ENCODE data around the gene PRRT1B. TPM values are rescaled to one million over a fixed set of nuclear protein-coding genes. Genes with fewer than 3 reads are reported as not detected.
"Not testable (repeated sequence)": the region's sequence is repeated elsewhere in the genome, so short reads cannot be mapped to it uniquely, and the experiment has no call there.

PRRT1B gene
- polyA plus RNA-seq, 5 donors, result 4.1 to 9.8 (median 8.2) TPM

DNA sequence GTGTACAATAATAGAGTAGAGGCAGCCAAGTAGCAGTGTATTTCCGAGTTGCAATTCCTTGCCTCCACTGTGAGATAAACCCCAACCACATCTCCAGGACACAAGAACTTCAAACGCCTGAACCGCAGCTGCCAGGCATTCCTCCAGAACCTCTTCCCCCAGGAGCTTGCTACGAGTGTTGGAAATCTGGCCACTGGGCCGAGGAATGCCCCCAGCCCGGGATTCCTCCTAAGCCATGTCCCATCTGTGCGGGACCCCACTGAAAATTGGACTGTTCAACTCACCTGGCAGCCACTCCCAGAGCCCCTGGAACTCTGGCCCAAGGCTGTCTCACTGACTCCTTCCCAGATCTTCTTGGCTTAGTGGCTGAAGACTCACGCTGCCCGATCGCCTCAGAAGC lies 3.9 kb downstream of the PRRT1B start:
- not testable (repeated sequence) for DNase-seq

DNA sequence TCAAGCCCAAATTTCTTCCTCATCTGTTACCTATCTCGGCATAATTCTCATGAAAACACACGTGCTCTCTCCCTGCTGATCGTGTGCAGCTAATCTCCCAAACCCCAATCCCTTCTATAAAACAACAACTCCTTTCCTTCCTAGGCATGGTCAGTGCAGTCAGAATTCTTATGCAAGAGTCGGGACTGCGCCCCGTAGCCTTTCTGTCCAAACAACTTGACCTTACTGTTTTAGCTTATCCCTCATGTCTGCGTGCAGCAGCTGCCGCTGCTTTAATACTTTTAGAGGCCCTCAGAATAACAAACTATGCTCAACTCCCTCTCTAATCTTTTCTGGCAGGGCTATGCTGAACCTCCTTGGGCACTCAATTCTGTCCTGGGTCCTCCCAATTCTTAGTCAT lies 5.1 kb downstream of the PRRT1B start:
- DNase-seq, result not testable (repeated sequence)

DNA sequence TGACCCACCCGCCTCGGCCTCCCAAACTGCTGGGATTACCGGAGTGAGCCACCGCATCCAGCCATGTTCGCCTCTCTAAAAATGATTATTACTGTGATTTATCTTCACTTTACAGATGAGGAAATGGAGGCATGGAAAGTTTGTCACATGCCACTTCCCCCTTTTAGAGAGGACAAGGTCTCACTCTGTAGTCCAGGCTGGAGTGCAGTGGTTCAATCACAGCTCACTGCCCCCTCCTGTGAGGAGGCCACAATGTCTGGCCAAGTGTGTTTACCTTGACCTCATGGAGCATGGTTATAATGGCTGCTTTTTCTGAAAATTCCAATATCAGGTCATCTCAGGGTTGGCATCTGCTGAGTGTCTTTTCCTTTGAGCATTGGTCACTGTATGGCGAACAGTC lies 6.7 kb downstream of the PRRT1B start:
- no peak for DNase-seq

DNA sequence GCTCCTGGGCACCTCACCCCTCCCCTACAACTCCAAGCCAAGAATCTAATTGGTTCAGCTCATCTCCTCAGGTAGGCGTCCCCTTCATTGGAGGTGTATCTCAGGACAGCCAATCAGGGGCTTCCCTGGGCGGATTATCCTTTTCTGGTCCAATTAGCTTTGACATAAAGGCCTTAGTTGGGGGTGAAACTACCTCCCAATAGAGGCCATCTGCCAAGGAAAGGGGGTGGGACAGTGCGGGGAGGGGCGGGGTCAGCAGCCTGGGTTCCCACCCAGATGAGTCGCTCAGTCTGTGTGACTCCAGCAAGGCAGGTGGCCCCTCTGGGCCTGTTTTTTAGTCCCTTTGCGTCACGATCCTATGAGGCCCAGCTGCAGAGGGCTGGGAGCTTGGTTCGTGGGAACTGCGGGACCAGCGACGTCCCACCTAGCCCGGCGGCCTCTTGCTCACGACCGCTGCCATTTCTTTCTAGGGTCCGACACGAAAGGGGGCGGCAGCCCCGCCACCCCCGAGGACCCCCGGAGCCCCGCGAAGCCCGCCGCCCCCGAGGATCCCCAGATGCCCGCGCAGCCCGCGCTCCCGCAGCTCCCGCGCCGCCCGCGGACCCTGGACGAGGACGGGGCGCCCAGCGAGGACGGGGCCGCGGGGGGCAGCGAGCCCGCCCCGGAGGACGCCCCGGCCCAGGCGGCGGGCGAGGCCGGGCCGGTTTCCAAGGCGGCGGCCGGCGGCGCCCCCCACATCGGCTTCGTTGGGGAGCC lies 8.9 kb downstream of the PRRT1B start:
- no peak for DNase-seq

DNA sequence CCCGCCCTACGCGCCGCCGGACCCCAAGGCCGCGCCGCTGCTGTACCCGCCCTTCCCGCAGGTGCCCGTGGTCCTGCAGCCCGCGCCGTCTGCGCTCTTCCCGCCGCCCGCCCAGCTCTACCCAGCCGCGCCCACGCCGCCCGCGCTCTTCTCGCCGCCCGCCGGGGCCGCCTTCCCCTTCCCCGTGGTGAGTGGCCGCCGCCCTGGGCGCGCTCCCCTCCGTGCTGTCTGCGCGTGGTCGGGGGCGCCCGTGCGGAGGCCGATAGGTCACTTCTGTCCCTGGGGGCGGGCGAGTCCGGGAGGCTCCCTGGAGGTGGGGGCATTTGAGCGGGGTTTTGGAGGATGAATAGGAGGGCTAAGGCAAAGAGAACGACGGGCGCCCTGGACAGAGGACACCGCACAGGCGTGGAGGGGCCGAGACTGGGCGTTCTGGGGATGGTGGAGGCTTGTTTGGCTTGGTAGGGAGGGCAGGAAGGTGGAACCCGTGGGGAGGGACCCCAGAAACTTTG lies 9.6 kb downstream of the PRRT1B start:
- no peak for DNase-seq

DNA sequence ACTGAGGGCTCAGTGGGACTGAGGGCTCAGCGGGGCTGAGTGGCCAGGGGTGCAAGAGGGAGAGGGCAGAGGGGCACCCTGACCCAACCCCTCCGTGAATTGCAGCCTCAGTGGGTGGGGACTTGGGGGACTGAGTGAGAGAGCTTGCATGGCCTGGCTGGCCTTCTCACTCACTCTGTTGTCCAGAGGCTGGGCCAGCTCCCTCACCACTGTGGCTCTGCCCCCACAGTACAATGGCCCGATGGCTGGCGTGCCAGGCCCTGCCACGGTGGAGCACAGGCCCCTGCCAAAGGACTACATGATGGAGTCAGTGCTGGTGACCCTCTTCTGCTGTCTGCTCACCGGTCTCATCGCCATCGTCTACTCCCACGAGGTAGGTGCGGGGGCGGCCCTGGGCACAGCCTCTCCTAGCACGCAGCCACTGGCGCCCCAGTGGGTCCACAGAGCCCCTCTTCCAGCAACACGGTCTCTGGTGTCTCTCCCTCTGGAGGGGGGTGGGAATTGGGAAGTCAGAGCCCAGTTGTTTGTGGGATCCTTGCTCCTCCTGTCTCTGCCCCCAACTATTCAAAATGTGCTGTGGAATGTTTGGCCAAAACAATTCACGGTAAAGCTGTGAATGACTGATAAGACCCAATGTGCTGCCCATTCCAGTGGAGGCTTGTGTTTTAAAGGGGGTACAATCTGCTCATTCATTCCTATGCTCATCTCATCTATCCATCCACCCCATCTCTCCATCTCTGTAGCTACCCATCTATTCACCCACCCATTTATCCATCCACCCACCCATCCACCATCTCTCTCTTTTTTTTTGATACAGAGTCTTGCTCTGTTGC lies 10.7 kb downstream of the PRRT1B start:
- no peak for DNase-seq

DNA sequence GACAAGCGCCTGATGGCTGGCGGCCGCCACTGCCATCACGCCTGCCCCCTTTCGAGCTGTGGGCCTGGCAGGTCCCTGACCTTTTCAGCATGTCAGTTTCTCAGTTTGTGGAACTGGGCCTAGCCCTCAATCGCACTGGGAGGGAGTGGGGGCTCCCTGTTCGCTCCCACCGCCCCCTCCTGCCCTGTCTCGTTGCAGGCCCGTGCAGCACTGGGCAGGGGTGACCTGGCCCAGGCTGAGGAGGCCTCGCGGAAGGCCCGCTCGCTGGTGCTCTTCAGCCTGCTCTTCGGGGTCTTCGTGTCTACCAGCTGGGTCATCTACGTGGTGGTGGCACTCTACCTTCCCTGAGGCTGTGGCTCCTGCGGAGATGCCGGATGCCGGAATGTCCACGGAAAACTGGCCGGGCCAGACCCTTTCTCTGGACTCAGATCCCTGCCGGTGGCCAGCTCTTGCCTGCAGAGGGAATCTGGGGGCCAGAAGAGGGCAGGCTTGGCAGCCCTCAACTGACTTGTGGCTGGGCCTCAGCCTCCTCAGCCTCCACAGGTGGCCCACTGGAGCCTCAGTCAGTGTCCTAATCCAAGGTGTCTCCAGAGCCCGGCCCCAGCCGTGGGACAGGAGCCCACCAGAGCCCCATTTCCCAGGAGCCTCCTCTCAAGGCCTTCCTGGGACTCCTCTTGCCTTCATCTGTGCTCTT lies 12.7 kb downstream of the PRRT1B start:
- DNase-seq, result no peak

DNA sequence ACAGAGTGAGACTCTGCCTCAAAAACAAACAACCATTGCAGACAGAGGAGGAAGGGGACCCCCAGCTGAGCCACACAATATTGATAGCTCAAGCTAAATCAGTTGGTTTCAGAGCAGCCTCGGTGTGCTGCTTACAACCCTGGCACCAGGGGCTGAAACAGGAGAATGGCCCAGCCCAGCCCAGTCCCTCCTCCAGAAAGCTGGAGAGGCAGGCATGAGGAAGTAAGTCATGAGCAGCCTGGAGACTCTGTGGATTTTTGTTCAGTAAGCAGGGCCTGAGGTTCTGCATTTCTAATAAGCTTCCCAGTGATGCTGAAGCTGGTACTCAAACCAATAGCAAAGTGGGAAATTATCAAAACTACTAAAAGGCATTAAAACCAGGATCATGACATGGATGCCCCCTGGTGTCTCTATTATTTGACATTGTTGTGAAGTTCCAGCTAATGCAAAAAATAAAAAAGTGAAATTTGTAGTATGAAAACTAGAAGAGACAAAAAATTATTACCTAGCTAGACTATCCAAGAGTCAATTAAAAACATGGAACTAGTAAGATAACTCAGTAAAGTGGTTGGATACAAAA lies 14.2 kb downstream of the PRRT1B start:
- DNase-seq, result no peak

DNA sequence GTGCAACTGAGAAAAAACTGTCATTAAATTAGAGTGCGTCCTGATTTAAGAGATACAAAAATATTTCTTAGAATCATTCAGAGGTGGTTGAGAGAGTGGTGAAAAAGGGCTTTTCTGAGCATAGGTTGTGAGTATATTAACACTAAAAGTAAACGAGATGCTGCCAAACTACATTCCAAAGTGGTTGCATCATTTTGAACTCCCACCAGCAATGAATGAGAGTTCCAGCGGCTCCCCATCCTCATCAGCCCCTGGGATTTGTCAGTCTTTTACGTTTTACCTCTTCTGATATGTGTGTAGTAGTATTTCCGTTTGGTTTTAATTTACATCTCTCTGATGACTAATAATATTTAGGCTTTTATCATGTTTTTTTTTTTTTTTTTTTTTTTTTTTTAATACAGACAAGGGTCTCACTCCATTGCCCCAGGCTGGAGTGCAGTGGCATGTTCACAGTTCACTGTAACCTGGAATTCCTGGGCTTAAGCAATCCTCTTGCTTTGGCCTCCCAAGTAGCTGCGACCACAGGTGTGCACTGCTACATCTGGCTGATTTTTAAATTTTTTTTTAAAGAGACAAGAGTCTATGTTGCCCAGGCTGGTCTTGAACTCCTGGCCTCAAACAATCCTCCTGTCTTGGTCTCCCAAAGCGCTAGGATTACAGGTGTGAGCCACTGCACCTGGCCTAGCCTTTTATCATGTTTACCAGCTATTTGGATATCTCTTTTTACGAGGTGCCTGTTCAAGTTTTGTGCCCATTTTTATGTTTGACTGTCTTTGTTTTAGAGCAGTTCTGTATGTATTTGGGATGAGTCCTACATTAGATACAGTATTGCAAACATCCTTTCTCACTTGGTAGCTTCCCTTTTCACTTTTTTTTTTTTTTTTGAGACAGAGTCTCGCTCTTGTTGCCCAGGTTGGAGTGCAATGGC lies 17.0 kb downstream of the PRRT1B start:
- no peak for DNase-seq

DNA sequence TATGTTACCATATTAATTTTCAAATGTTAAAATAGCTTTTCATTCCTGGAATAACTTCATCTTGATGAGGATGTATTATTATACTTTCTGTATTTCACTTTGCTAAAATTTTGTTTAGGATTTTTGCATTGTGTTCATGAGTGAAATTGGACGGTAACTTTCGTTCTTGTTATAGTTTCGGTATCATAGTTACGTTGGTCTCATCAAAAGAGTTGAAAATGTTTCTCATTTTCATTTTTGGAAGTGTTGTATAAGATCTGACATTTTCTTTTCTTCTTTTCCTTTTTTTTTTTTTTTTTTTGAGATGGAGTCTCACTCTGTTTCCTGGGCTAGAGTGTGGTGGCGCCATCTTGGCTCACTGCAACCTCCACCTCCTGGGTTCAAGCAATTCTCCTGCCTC lies 20.0 kb downstream of the PRRT1B start:
- no peak for DNase-seq

DNA sequence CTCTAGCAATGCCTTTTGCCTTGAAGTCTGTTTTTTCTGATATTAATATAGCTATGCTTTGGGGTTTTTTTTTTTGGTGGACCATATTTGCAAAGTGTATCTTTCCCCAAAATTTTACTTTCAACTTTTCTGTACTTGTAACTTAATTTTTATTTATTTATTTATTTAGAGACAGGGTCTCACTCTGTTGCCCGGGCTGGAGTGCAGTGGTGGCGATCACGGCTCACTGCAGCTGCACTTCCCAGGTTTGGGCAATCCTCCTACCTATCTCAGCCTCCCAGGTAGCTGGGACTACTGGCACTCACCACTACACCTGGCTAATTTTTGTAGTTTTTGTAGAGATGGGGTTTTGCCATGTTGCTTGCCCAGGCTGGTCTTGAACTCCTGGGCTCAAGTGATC lies 20.8 kb downstream of the PRRT1B start:
- no peak for DNase-seq

DNA sequence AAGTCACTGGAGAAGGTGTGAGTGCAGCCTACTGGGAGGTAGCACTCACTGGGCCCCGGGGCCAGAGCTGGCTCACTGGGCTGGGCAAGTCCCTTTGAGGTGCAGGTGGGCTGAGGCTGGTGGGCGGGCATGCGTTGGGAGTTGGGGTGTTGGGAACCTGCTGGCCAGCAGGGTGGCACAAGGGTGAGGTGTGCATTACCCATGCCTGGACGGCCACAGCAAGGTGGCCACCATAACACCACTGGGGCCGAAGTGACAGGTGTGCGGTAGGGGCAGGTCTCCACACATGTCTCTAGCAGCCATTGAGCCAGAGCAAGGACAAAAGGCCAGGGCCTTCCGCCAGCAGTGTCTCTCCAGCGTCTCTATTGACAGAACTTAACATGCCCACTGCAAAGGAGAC lies 22.6 kb downstream of the PRRT1B start:
- DNase-seq, result no peak

DNA sequence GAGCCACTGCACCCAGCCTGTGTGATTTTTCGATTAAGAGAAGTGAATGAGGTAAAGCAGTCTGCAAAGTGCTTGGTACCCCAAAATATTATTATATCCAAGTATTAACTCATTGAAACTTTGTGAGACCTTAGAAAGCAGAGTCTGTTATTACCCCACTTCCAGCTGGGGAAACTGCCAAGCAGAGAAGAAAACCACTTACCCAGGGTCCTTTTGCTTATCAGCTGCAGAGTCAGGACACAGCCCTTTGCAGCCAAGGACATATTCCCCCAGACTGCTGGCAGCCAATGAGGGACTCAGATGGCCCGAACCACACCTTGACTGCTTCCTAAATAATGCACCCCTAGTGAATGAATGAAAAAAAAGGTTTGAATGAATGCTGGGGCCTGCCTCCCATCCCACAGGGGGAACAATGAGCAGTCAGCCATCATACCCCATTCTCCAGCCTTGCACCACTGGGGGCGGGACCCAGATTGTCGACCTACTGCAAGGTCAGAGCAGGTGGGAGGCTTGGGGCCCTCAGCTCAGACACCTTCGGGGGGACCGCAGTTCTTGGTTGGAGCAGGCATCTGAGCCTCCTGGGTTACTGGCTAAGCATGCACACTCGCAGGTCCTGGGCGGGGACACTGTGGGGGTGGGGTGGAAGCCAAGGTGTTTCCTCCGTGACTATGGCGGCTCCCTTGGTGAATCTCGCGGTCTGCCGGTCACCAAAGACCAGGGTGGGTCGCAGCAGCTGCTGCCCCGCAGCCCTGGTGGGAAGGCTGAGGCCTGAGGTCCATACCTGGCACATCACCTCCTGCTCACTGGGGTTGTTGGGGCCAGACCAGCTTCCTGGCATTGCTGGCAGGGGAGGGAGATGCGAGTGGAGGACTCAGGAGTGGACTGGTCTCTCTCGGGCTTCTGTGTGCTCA lies 29.7 kb downstream of the PRRT1B start:
- DNase-seq, result no peak

DNA sequence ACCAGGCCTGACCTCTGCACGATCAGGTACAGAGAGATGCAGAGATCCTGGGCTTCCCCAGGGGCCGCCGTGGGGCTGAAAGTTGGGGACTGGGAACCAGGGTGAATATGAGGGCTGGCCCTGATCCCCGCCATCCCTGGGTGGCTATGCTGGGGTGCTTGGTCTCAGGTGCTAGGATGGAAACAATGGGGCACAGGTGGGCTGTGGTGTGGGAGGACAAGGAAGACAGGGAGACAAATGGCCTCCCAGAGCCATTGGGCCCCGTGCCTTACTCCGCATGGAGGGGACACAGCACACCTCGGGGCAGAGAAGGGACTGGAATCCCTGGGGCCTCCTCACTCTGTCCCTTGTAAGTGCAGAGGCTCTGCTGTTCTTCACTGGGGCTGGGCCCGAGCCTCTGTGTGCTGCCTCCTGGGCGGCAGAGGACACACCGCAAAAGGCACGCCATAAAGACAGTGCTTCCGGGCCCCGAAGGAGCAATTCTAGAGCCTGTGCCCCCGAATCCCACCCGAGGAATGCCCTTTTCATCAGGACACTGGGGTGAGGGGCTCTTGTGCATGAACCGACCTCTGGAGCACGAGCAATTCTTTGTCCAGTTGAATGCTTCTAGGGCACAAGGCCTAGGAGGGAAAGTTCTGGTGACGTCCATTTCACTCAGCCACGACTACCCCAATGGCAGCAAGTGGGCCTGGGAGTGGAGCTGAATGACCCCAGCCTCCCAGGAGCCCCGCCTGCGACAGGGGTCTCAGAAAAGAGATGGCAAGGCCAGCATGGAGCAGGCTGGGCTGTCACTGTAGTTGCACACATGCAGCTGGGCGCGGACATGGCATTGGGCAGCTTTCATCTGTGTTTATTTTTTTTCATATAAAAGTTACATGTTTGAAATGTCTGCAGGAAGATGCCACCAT lies 30.9 kb downstream of the PRRT1B start:
- no peak for DNase-seq

DNA sequence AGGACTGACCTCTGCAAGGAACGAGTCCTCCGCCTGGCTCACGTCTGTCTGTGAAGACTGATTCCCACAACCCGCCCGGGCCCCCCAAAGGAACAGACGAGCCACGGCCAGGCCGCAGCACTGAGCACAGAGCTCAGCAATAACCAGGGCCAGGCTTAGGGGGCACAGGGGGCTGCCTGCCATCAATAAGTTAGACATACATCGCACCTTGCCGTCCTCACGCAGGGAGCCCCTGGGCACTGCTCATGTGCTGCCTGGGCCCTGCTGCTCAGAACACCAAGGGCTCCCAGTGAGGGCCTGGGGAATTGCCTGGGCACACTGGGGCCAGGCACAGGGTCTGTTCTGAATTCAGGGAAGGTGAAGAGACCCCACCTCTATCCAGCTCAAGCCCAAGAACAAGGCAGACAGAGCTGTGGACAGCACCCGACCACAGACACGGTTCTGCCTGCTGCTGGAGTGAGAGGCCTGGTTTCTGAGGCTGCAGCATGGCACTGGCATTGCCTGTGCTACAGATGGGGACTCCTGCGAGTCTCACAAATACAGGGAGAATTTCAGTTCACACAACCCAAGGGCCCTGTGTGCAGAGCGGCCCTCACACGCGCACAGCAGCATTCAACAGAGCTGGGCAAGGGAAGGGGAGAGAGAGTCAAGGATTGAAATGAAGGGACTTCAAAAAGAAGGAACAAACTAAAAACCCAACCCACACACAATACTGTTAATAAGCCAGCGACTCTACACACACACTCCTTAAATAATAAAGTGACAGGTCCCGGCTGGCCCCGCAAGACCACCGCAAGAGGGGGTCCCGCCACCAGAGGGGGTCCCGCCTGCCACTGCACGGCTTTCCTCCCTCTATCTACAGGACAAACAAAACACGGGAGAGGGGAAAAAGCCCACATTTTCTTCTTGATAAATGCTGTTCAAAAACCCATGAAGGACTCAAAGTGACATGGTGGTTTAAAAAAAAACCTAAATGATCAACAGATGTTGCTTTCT lies 32.0 kb downstream of the PRRT1B start:
- no peak for DNase-seq

DNA sequence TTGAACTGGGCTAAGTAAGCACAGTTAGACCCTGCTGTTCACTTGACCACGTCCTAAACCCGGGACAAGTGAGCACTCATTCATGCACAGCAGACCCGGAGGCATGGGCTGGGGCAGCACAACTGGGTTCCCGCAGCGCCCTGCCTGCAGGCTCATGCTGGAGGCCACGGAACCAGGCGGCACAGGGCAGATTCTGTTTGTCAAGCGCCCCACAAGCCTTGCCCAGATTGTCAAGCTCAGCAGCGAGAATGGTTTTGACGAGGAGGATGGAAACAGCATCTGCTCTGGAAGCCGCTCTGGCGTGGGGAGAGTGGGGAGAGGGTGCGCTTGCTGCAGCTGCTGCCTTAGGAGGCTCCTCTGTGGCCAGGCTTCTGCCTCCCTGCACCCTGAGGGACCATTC lies 32.7 kb downstream of the PRRT1B start:
- DNase-seq, result no peak

DNA sequence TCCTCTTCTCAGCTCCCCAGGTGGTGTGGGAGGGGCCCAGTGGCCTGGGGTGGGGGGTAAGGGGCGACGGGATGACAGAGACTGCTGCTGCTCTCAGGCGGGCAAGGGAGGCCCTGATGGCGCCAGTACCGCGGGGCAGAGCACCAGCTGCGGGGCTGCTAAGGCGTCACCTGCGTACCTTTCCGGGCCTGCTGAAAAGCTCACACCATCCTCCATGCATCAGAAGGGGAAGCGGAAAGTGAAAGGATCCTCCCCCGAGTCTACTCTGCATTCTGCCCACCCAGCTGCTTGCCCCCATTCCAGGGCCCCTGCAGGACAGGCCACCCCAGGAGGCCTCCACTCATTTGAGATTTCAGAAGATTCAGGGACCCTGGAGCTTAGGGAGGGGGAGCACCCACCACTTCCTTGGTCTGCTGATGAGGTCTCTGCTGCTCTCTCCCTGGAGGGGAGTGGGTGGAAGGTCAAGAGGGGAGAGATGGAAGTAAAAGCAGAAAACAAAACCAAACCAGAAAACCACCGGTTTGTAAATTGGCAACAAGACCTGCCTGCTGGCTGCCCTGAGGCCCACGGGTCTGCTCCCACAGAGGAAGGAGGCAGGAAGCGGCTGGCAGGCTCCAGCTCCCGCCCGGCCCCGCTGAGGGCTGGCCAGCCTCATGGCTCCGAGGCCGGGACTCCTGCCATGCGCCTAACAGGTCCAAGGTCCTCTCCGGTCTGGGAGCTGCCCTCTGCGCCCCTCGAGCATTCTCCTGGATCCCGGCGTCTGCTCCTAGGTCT lies 33.6 kb downstream of the PRRT1B start:
- DNase-seq, result no peak

All from right lung (tissue), 5 donors.